GM21717 (cell line): ENCODE data around the gene WDR7.
A peak's percentile ranks its signal among the peaks of the same experiment; 100 is the strongest.
"Not testable (repeated sequence)": the region's sequence is repeated elsewhere in the genome, so short reads cannot be mapped to it uniquely, and the experiment has no call there.

Source experiments
- ATAC-seq: cut with Tn5 transposase; IDR thresholded peaks from one replicate; pipeline ENCODE4 v1.9.1; 2021; ENCODE audit warnings: mild to moderate bottlenecking, moderate library complexity; ENCODE audit not compliant: unreplicated experiment

The WDR7 gene

DNA sequence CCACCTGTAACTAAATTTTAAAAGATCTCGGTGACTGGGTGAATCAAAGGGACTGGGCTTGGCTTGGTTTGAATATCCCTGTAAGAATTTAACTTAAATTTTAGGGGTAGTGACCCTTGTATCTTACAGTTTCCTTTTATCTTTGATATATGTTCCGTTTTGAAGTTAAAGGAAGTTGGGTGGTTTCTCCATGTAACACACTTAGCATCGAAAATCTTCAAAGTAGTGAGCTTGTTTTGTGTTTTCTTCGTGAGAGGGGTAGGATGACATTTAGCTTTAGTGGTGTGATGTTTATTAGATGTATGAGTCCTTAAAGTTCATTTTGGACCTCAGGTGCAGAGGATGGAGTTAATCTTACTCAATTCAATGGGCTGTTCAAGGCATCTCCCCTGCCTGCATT lies 1.6 kb downstream of the WDR7 start:
- no peak for ATAC-seq

DNA sequence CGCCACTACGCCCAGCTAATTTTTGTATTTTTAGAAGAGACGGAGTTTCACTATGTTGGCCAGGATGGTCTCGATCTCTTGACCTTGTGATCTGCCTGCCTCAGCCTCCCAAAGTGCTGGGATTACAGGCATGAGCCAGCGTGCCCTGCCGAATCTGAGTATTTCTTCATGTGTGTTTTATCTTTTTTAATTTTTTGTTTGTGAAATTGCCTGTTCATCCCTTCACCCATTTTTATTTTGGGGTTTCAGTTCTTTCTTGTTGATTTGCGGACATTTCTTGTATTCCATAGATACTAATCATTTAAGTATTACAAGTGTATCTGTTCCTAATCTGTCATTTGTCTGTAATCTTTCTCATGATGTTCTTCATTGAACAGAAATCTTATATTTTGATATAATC lies 3.1 kb downstream of the WDR7 start:
- not testable (repeated sequence) for ATAC-seq

DNA sequence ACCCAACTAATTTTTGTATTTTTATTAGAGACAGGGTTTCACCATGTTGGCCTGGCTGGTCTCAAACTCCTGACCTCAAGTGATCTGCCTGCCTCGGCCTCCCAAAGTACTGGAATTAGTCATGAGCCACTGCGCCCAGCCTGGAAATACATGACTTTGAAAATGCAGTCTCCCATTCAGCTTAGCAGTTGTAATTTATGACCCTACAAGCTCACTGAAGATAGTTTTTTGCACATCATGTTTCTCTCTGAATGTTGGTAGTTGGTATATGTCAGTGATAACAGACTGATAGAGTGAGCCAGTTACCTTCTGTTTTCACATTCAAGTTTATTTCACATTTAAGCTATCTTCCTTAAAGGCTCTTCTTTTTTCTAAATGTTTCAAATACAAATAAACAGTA lies 7.1 kb downstream of the WDR7 start:
- ATAC-seq: no peak

DNA sequence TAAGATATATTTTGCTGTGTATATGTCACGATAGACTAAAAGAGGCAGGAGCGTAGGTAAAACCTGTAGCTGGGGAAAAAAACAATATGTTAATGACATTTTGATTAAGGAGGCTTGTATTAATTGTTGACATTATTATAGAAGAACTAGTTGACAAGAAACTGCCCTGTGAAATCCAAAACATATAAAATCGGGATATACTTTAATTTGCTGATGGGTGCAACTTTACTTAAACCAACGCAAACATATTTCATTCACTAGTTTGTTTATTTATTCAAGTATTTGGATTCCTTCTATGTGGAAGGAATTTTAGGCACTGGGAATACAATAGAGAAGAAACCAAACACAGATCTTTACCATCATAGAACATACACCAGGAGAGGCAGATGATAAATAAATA lies 8.0 kb downstream of the WDR7 start:
- no peak for ATAC-seq

DNA sequence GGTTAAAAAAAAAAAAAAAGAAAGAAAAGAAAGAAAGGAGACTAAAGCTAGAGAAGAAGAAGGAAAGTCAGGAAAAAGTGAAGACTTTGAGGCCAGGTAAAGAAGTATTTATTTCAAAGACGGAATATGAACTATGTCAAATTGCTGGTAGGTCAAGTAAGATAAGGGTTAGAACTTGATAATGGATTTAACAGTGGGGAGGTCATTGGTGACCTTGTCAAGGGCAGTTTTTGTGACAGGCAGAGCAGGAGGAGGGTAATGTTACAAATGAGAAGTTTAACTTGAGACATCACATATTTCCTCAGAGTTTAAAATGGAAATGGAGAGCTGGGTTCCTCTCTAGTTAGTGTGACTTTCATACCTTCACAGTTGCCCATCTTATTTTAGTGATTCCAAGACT lies 9.5 kb downstream of the WDR7 start:
- ATAC-seq: no peak

DNA sequence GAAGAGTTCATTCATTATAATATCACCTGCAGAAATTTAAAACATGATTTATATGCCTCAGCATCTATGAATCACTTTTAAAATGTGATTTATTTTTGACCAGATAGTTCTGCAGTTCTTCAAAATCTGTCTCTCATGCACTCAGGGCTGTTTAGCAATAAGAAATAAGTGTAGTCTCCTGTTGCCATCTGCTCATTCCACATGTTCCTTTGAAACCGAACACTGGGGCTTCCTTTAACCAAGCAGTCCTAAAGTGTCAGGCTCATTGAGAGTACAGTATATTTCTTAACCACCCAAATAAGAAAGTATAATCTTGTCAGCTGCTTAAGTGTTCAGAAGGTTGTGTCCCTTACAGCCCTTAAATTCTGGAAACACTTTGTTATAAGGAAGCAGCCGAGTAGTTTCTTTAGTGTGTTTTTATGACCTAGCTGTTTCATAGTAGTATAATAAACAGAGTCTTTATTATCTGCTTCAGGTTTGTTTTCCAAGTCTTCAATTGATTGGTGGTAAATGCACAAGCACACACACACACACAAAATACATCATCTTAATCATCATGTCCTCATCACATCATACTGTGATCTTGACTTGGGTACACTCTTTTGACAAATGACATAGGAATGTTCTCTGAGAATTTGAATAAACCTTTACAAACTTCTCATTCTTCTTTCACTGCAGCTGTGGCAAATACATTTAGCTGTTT lies 10.4 kb downstream of the WDR7 start:
- ATAC-seq: no peak

DNA sequence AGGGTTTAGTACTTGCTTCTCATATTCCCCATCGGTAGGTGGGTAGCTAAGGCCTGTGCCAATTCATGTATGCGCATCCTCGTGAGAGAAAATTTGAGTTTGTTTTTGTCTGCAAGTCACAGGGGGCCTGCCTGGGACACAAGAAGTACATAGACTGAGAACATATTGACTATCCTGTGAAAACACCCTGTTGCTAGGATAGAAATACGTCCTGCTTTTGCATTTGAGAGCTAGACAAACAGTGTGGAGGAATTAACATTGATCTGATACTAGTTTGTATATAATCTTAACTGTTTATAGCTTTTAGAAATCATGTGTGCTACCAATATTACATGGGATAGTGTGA lies 10.9 kb downstream of the WDR7 start:
- no peak for ATAC-seq

DNA sequence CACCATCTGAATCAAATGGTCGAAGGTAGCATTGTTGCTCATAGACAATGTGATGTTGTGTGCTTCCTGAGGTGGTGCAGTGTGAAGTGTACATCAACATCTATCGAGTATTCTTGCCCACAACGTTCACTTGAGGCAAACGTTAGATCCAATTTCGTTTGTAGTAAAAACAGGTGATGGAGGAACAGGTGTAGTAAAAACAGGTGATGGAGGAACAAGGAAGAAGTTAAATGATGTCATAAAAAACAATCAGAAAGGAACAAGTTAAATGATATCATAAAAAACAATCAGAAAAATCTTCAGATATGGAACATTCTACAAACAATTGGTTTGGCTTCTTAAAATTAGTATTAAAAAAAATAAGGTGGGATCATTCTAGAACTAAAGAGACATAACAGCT lies 11.3 kb downstream of the WDR7 start:
- ATAC-seq: no peak

DNA sequence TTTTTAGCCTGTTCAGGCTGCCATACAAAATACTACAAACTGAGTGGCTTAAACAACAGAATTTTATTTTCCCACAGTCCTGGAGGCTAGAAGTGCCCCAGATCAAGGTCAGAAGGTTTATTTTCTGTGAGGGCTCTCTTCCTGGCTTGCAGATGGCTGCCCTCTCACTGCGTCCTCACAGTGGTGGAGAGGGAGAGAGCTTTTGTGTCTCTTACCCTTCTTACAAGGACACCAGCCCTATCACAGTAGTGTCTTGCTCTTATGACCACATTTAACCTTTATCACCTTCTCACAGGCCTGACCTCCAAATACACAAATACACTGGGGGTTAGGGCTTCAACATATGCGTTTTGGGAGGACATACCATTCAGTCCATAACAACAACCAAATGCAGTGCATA lies 11.7 kb downstream of the WDR7 start:
- no peak for ATAC-seq

DNA sequence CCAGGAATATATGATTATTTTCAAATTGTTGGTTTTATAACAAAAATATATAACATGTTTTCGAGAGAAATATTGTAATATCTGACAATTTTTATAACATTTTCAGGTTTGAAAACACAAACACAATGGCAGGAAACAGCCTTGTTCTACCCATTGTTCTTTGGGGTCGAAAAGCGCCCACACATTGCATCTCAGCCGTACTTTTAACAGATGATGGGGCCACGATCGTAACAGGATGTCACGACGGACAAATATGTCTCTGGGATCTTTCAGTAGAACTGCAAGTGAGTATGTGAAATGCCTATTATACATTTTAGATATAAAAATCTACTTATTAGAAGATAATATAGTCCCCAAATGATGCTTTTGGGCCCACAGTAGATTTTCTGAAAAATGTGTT lies 21.2 kb downstream of the WDR7 start:
- ATAC-seq: no peak

DNA sequence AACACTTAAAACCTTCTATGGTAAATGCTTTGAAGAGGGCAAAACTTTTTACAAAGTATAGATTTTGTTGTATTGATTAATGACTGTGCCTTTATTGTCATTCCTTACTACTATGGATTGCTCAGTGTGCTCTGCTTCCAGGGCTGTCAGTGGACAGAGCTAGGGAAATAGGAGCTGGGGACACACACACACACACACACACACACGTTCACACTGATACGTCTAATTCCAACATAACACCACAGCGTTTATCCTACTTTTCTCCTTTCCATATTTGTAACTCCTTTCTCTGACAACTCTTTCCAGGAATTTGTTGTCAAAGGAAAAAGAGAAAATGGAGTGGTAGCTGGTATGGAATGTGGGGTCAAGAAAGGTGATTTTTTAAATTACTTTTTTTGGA lies 21.8 kb downstream of the WDR7 start:
- ATAC-seq: no peak

DNA sequence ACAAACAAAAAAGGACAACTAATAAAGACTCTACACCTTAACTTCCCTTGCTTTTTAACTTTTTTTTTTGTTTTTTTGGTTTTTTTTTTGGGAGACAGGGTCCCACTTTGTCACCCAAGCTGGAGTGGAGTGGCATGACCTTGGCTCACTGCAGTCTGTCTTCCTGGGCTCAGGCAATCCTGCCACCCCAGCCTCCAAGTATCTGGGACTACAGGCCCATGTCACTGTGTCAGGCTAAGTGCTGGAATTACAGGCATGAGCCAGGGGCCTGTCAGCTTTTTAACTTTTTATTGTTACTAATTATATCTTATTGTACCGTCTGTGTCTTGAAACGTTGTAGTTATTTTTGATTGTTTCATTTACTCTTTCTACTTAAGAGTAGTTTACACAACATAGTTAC lies 25.5 kb downstream of the WDR7 start:
- ATAC-seq: no peak

DNA sequence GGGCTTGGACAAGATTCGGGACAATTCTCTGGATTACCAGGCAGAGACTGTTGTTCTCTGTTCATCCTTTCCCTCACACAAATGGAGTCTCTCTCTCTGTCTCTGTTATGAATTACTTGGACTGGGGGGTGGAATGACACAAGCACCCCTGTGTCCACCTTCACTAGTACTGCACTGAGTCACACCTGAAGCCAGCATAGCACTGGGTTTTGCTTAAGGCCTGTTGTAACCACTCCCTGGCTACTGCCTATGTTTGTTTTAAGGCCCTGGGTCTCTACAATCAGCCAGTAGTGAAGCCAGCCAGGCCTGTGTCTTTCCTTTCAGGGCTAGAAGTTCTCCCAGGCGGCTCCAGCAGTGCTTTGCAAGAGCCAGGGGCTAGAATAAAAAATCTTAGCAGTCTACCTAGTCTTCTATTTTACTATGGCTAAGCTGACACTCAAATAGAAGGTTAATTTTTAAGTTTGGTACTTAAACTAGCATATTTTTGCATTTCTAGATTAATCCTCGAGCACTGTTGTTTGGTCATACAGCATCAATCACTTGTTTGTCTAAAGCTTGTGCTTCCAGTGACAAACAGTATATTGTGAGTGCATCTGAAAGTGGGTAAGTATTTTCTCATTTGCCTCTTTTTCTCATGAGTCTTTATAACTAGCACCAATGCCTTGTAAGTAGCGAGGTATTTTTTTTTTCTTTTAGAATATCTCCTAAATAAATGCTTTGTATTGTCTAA lies 27.8 kb downstream of the WDR7 start:
- no peak for ATAC-seq

DNA sequence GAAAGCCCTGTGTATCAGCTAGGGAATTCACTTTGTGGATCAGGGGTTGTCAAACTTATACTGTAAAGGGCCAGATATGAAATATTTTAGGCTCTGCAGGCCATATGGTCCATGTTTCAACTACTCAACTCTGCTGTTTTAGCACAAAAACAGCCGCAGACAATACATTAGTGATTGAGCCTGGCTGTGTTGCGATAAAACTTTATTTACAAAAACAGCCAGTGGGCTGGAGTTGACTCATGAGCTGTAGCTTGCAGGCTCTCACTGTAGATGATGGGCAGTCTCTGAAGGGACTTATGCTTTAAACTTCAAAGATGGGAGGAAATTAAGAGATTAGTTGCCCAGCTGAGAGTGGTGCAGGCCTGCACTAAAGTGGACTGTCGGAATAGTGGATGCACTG lies 33.1 kb downstream of the WDR7 start:
- ATAC-seq: no peak

DNA sequence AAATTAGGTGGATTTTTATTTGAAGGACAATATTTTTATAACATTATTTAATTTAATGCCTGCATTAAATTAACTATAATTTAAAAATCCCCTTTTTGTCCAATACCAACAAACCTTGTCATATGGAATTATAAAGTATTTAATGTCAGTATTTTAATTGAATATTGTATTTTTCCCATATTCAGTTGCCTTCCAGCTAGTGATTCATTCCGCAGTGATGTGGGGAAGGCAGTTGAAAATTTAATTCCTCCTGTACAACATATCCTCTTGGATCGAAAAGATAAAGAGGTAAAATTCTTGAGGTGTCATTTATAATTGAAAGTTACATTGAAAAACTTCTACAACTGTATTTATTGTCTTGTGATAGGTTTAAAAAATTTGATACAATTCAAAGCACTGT lies 40.4 kb downstream of the WDR7 start:
- ATAC-seq: no peak

DNA sequence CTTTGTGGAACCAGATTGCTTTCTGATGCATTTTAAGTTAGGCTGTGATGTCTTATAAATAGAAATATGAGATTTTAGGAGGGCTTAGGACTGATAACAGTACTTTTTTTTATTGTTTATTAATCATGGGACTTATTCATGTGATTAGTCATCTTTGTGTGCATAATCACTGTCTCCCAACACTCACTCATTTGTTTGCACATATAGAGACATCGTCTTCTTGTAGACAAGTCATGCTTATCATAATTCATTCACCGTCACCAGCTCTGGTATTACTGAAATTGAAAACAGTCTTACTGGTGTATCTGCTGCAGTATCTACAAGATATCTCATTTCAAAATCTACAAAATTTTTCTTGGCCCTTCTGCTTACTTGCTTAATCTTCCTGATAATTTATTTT lies 45.8 kb downstream of the WDR7 start:
- no peak for ATAC-seq

DNA sequence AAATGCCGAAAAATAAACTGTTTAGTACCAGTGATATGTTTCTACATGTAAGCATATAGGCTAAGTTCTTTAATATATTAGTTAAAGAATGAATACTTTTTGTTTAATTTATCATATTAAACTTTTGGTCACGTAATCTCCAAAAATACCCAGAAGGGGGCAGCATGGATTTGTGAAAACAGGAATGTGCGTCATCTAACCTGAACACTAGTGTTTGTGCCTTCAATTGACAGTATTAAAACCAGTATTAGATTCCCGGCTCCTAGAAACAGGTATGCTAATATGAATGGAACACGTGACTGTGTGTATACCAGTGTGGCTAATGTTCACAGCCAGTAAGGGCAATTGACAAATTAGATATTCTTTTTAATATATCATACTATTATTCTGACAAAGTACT lies 51.8 kb downstream of the WDR7 start:
- peak; percentile 58 for ATAC-seq

DNA sequence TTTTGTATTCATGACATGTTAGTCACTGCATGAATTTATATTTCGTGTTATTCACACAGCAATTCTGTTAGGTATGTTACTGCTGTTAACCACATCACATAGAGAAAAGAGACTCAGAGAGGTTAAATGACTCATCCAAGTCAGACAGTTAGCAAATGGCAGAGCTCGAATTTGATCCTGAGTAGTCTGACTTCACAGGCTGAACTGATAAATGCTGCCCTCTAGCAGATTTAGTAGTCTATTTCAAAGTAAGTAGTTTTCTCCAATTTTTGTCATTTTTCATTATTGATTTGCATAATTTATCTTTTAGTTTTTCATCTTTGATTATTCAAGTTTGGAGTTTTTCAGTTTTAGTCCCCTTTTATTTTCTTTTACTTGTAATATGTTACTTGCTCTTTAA lies 58.3 kb downstream of the WDR7 start:
- peak; percentile 98 for ATAC-seq

DNA sequence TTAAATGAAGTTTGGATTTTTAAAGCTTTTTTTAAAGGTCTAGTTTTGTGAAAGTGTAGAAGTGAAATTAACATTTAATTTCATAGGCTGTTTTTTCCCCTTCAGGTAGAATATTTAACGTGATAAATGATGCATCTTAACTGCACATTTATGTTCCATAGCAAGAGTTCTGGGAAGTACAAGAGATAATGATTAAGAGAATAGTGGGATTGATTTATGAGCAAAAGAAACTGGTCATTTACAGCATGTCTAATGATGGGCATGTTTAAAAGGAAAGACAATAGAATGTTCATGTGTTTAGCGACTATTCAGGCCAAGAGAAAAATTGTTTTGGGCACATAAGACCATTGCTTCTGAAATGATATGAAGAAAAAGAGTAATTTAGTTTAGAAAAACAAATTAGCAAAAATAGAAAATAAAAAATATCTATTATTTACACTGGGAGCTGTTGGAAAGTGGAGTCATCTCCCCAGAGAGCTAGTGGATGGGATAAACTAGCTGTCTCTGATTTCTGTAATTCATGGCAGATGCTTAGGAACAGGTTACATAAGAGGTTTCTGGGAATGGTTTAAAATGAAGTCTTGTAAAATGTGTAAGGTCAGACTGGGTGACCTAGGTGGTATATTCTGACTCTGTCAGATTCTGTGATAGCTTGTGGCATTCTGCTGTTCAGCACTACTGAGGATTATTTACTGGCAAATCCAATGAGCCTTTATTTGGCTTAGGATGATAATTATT lies 60.7 kb downstream of the WDR7 start:
- no peak for ATAC-seq

DNA sequence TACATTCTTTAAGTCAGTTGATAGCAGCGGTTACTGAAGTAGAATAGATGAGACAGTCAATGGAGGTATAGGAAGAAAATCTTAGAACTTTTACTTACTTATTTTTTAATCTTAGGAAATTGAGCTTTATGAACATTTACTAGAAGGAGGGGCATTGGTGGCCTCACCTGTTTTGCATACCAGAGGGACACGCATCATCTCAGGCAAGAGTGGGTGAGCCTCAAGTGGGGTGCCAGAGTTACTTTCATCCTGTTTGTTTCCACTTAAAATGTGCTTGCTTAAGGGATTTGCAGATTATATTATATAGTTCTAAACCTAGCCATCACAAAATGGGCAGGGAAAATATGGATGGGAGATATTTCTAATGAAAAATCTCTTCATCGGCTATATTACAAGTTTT lies 61.6 kb downstream of the WDR7 start:
- no peak for ATAC-seq

DNA sequence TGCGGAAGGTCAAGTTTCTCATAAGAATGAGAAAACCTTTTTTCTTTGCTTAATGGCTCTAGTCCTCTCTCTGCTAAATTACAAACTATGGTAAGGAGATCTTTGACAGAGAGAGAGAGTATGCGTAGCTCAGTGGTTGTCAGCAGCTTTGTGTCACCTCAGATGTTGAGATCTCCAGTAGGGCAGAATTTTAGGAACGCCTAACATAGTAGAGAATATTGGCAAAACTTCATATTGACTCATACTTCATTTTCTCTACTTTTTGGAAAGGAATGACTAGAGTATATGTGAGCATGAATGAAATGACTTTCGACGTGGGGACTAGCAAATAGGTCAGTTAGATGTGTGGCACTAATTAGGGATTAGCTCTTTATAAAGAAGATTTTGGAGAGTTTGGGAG lies 64.0 kb downstream of the WDR7 start:
- ATAC-seq: no peak

DNA sequence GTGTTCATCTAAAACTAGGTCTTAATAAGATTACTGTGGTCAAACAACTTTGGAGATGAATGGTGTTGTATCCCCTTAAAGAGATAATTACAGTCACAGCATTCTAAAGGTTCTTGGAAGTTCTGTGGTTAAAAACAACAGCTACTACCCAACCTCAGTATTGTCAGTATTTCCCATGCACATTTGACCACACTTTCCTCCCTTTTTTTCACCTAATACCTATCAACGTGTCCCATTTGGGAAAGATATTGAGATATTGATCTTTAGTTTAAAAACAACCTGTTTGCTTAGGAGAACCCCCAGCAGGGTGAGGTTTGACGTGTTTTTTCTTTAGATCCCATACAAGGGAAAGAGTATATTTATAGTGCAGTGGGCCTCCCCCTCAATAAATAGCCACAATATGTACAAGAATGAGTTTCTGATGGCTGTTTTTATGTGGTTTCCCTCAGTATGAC lies 65.6 kb downstream of the WDR7 start:
- no peak for ATAC-seq
